ENCODE measurements around the gene SYCE1. TPM values are rescaled to one million over a fixed set of nuclear protein-coding genes. Genes with fewer than 3 reads are reported as not detected.
"Not testable (repeated sequence)": the region's sequence is repeated elsewhere in the genome, so short reads cannot be mapped to it uniquely, and the experiment has no call there.

Gene SYCE1
- total RNA-seq, 6 experiments from 2014 or later, result 0.37 to 4.1 (median 2.2) TPM; not detected in 1

DNA sequence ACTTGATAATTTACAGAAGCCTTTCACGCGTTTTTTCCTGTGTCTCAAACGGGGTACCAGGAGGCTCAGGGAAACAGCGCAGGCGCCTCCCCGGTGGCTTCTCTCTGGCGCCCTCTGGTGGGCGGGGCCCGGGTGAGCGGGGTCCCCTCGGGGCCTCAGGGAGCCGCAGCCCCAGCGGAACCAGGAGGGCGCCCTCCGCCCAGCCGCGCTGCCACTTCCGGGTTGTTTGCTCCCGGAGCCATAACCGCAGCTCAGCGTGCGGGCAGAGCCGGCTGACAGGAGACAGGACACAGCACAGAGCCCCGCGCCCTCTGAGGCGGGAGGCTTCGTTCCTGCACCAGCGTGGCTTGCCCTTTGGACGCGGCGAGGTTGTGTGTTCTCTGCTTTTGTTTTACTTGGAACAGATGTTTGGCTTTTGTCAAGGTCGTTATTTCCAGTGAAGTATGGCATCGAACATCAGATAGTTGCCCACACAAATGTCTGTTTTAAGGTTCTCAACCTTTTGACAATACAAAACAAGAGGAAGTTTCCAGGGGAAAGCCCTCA lies 45.1 kb downstream of the SYCE1 start:
- peak overlapping the region in 2 of 3 donors; percentile 60 to 78 for H3K27ac ChIP-seq
- H3K4me1 ChIP-seq, result peaks cover 0 to 33% (median 5%) of the 10 kb centered on the region in 4 donors
- H3K36me3 ChIP-seq, result no peaks in the 10 kb centered on the region
- peak; percentile 48 for TF ChIP-seq POLR2A (IDR thresholded peaks at IDR 0.05)
- TF ChIP-seq CTCF (IDR thresholded peaks at IDR 0.05), result peak; percentile 89 to 100 (median 96)
- H3K4me3 ChIP-seq, result peak overlapping the region; percentile 25 to 43 (median 29)
- intact Hi-C loops (cut with DNase I), result no loop called here
- H3K27me3 ChIP-seq, result no peaks in the 10 kb centered on the region
- DNase-seq (peak; percentile 92 to 94 (median 94)), ATAC-seq (peak; percentile 90 to 98 (median 96))
- WGBS (ENCODE audit: insufficient coverage, low coverage, low lambda C conversion rate, missing lambda C conversion rate), result 3% methylated on average over 14 of the region's 33 CpGs
- H3K9me3 ChIP-seq, result no peaks in the 10 kb centered on the region

- H3K27me3 ChIP-seq; DNase-seq; H3K4me3 ChIP-seq; ATAC-seq; H3K36me3 ChIP-seq; H3K9me3 ChIP-seq; intact Hi-C loops (cut with DNase I): not testable (repeated sequence)
- WGBS (ENCODE audit: insufficient coverage, low coverage, low lambda C conversion rate, missing lambda C conversion rate), result 47% methylated on average over 5 of the region's 5 CpGs
- peaks cover 0 to 50% (median 12%) of the 10 kb centered on the region in 4 donors for H3K4me1 ChIP-seq
- peak overlapping the region in 2 of 3 donors; percentile 60 to 78 for H3K27ac ChIP-seq
Measured at GRCh38 chr10:133518517-133518916, 46.9 kb downstream of the SYCE1 start.

DNA sequence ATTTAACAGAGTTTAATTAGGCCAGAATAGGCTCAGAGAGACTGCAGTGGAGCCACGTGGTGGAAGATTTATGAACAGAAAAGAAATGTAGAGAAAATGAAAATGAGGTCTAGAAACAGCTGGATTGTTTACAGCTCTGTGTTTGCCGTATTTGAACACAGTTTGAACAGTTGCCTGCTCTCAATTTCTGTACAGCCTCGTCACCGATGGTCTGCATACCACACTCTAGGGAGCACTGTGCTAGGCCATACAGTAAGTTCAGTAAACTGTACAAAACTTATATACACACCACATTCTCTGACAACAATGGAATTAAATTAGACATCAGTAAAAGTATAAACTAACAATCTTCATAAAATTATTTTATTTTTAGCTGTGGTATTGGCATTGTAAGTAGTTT lies 49.3 kb downstream of the SYCE1 start:
- Histone ChIP-seq H3K27me3 (no peaks in the 10 kb centered on the region), H3K4me3 (no peak overlapping the region), H3K9me3 (no peaks in the 10 kb centered on the region), H3K27ac (peak overlapping the region in 2 of 3 donors; percentile 35 to 73), H3K4me1 (peaks cover 0 to 67% (median 19%) of the 10 kb centered on the region in 4 donors), H3K36me3 (no peaks in the 10 kb centered on the region)
- TF ChIP-seq CTCF (IDR thresholded peaks at IDR 0.05) (peak in 1 of 4 donors; percentile 9), POLR2A (IDR thresholded peaks at IDR 0.05) (no peak)
- DNase-seq (no peak), ATAC-seq (peak in 1 of 4 donors; percentile 19)
- WGBS (ENCODE audit: insufficient coverage, low coverage, low lambda C conversion rate, missing lambda C conversion rate), result 29% methylated on average over 4 of the region's 4 CpGs
- intact Hi-C loops (cut with DNase I), result no loop called here

DNA sequence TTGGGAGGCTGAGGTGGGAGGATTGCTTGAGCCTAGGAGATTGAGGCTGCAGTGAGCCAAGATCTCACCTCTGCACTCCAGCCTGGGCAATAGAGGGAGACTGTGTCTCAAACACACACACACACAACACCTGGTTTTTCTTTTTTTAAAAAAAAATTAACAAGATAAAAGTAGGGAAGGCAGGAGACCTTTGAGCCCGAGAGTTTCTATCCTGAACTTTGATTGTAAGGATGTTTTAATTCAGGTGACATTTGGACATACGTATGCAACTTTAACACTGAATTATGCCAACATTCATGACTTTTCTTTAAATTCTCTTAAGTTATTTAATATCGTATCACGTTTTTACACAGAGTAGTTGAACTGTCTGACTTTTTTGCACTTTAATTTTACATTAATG lies 49.9 kb downstream of the SYCE1 start:
- ATAC-seq, result no peak

More for the DNA sequence above, 49.9 kb downstream of the SYCE1 start:
- no peak overlapping the region for H3K4me3 ChIP-seq
- no peaks in the 10 kb centered on the region for H3K27me3 ChIP-seq
- WGBS (ENCODE audit: insufficient coverage, low coverage, low lambda C conversion rate, missing lambda C conversion rate), result 40% methylated on average over 4 of the region's 4 CpGs
- intact Hi-C loops (cut with DNase I), result no loop called here
- TF ChIP-seq POLR2A (IDR thresholded peaks at IDR 0.05), result no peak
- no peak for TF ChIP-seq CTCF (IDR thresholded peaks at IDR 0.05)
- no peaks in the 10 kb centered on the region for H3K9me3 ChIP-seq
- peaks cover 0 to 62% (median 18%) of the 10 kb centered on the region in 4 donors for H3K4me1 ChIP-seq
- H3K36me3 ChIP-seq, result no peaks in the 10 kb centered on the region
- DNase-seq, result no peak
- peak overlapping the region in 2 of 3 donors; percentile 35 to 73 for H3K27ac ChIP-seq
